OCI-M1 (cell line): ENCODE measurements around the gene LSM2.
A peak's percentile ranks its signal among the peaks of the same experiment; 100 is the strongest.
"Not testable (repeated sequence)": the region's sequence is repeated elsewhere in the genome, so short reads cannot be mapped to it uniquely, and the experiment has no call there.

Experiments used
- DNase-seq: peaks from one replicate; lab custom pipeline; 2025; lab: John Stamatoyannopoulos, UW

The LSM2 gene

DNA sequence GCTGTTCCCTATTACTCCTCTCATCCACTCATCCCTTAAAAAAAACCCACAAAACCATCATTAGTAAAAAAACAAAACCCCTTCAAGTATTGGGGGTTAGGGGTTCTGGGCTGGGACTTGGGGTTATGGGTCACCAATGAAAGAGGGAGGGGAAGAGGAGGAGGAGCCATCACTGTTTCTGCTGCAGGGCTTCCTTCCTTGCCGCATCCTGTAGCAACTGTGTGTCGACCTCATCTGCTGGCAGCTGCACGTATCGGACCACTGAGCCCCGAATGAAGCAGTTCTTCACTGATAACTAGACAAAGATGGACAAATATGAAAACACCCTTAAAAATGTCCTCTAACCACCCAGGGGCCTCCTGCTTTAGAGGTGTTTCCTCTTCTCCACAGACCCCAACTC is 9.2 kb downstream of the LSM2 start:
- DNase-seq = no peak

DNA sequence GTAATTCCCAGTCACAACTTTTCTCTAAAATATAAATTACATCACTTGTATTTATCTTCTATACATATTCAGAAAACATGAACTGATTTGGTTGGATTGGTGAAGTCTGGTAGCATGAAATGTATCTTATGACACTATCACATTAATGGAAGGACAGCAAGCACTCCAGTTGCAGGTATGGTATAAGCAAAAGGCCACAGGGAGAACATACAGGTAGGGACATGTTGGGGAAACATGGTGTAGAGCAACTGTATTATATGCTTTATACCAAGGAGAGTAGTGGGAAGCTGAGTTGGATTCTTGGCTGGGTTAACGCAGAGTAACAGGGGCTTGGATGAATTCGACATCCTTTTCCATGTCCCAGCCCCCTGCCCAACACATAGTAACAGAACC is 9.8 kb downstream of the LSM2 start:
- DNase-seq = no peak

DNA sequence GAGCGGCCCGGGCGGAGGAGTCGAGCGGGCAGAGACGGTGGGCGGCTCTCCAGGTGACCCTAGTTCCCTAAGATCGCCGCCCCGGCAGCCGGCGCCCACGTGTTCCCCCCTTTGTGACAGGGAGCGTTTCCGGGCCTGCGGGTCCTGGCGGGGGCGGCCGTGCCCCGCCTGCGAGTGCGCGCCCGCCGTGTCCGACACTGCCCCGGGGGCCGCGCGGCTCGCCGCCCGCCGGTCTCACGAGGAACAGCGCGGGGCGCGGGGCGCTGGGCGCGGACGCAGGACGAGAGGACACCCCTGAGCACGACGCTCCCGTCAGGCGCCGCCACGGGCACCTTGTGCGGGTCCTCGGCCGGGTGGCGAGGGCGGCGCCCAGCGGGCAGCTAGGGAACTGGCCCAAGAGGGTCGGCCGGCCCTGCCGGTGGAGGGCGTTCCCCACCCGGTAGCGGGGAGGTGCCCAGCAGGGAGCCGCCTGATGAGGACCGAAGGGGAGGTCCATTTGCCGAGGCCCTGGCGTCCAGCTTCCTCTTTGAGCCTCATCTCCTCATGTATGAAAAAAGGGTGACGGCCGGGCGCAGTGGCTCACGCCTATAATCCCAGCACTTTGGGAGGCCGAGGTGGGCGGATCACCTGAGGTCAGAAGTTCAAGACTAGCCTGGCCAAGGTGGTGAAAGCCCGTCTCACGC is 11.0 kb downstream of the LSM2 start, which contains the start of gene VARS1:
VARS1 (minus strand) TSS at position 137 of the 683 bp plus-strand sequence. CDS start 535 bp downstream, outside the sequence.
- DNase-seq = peak; percentile 98

DNA sequence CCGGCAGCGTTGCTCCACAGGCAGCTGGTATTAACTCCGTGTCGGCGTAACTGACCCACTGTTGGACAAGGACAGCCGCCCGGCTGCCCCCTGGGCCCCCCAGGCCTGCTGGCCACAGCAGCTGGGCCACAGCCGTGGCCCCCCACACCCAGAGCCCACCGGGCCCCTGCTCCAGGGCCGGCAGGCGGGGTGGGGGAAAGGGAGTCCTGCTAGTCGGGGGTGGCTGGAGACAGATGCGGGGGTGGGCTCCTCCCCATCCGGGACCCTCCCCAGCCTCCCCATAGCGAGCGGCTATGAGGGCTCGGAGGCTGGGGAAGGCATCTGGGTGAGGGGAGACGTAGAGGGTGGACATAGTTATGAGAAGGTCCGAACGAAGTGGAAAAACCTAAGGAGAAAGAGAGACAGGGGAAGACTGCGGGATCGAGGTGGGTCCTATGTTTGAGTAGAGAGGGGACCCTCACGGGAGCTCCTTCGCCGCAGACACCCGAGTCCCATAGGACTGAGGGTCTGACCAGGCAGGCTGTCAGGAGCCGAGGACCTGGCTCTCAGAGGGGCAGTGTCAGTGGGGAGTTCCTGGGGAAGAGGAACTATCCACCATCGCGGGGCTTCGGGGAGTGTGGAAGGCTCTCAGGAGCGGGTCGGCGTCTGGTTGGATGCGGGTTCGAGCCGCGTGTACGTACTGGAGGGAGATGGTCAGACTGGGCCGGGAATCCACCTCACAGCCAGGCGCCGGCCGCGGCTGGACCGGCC is 11.7 kb downstream of the LSM2 start:
- DNase-seq = peak; percentile 89

DNA sequence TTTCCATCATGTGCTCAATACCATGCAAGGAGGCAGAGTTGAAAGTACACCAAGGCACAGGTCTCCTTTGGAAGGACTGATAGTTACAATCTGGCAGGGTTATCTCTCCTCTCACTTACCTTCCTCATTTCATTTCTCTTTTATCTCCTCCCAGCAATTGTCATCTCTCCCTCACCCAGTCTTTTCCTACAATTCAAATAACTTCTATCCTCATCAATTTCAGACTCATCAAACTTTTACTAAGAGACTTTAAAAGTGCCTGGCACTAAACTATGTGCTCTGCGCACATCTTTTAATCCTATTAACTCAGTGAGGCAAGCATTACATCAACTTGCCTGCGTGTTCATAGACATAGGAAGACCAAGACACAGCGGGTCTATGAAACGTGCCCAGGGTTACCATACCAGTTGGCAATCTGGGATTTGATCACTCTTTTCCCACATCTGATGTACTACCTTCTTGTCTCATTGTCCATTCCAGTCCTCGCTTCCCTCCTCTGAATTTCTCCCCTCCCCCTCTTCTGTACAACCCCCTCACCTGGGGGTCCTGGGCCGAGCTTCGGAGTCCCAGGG is 12.4 kb downstream of the LSM2 start:
- DNase-seq = peak; percentile 67

DNA sequence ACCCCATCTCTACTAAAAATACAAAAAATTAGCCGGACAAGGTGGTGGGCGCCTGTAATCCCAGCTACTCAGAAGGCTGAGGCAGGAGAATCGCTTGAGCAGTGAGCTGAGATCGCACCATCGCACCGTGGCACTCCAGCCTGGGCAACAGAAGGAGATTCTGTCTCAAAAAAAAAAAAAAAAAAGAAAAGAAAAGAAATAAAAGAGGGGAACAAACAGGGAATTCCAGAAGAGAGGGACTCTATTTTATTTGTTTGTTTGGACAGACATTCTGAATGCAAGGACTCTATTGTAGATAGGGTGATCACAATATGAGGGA is 12.9 kb downstream of the LSM2 start:
- not testable (repeated sequence) for DNase-seq

DNA sequence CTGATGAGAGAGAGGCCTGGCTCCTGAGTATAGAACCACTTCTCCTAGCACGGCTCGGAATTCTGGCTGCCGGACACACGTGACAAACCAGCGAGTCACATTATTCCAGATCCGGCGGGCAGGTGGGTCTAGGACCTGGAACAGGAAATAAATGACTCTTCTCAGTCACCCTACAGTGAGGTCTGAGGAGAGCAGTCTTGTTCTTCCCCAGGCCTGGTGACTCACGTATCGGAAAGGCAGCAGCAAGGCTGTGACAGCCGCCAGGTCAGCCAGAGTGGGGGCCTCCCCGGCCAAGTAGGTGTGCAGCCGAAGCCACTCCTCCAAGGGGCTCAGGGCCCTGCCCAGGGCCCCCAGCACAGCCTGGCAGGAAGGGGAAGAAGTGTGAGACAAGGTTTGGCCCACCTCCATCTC is 14.0 kb downstream of the LSM2 start:
- no peak for DNase-seq

DNA sequence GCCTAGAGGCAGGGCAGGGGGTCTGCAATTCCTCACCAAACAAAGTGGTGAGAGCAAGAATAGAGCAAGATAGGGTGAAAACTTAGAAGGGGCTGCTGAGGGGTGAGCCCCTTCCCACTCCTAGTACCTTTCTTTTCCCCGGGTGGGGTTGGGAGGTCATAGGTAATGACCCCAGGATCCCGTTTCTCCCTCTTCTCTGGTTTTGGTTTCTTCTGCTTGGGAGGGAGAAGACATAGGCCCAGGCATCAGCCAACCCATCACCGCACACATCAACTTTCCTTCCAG is 14.7 kb downstream of the LSM2 start:
- no peak for DNase-seq

DNA sequence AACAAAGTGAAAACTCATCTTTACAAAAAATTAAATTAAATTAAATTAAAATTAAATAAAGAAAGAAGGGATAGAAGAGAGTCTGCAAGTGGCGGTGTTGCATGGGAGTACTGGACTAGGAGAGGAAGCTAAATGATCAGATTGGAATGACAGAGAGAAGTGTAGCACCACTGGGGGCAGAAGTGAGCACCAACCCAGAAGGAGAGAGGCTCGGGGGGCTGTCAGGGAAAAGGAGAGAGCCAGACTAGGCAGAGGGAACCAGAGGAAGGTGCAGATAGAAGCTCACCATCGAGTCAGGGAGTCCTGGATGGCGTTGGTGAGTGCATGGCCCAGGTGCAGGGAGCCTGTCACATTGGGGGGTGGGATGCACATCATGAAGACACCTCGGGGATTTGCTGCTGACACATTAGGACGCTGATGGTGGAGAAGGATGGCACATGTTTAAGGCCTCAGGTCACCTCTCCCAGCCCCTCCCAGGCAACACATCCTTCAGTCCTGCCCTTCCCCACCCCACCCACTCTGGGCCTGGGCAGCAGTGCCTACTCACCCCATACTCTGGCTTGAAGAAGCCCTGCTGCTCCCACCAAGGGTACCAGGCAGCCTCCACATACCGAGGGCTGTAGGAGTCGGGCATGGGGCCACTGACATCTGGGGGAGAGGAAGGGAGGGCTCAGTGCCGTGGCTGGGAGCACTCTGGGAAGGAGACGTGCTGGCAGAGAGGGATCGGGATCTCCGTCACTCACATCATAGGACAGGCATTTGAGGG is 15.3 kb downstream of the LSM2 start:
- DNase-seq = peak; percentile 83

DNA sequence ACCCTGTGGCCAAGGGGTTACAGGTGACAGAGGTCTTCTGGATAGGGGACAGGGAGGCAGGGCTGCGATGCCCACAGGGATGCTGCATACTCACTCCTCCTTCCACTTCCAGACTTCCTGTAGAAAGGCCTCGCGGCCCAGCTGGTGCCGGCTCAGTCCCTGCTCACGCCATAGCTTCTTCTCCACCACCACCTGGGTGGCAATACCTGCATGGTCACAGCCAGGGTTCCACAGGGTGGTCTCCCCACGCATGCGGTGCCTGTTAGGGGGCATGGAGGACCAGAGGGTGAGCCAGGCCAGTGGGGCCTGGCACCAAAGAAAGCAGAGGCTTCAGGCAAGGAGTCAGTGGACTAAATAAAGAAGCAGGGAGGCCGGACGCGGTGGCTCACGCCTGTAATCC is 21.3 kb downstream of the LSM2 start:
- DNase-seq = no peak

DNA sequence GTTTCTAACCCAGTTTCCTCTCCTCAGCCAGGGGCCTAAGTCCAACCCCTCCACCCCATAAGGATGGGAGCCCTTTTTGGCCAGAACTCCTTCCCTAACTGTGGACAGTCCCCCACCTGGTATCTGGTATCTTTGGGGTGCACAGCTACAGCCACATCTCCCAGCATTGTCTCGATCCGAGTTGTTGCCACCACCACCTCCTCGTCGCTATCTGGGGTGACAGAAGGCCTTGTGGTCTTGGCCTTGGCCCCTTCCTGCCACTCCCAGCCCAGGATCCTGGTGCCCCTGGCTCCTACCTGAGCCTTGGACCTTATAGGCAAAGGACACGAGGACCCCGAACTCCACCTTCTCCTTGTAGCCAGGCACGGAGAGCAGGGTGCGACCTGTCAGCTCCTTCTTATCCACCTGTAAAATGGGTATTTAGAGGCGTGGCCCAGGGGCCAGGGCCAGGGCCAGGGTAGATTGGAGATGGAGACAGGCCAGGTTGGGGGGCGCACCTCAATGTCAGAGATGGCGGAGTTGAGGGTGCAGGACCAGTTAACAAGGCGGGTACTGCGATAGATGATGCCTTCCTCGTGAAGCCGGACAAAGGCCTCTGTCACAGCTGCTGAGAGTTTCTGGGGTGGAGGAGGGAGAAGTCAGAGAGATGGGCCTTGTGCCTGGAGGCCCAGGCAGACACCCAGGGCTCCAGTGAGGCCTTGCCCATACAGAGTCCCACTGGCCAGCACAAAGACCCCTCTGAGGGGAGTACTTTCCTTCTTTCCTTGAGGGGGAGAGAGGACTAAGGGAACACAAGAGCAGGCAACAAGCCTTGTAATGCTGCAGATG is 22.5 kb downstream of the LSM2 start:
- no peak for DNase-seq

DNA sequence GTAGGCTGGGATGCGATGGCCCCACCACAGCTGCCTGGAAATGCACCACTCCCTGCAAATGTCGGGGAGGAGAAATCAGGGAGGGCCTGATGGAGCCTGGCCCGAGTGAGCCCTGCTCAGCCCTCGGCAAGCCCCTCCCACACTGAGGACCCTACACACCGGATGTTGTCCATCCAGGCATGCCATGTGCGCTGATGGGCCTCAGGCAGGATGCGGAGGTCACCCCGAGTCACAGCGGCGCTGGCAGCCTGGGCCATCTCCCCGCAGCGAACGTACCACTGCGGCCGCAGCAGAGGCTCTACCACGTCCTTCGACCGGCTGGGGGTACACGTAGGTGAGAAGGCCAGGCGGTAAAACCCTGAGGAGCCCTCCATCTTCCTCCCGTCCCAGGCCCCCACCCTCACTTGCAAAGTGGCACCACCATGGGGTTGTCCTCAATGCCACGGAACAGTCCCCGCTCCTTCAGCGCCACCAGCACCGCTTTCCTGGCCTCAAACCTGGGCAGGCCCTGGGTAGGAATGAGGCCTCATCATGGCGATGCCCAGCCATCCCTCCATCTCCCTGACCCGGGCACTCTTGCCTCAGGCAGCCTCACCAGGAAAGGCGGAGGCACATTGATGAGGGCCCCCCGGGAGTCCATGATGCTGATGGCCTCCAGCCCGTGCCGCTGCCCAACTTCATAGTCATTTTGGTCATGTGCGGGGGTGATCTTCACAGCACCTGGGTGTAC is 24.5 kb downstream of the LSM2 start:
- no peak for DNase-seq

DNA sequence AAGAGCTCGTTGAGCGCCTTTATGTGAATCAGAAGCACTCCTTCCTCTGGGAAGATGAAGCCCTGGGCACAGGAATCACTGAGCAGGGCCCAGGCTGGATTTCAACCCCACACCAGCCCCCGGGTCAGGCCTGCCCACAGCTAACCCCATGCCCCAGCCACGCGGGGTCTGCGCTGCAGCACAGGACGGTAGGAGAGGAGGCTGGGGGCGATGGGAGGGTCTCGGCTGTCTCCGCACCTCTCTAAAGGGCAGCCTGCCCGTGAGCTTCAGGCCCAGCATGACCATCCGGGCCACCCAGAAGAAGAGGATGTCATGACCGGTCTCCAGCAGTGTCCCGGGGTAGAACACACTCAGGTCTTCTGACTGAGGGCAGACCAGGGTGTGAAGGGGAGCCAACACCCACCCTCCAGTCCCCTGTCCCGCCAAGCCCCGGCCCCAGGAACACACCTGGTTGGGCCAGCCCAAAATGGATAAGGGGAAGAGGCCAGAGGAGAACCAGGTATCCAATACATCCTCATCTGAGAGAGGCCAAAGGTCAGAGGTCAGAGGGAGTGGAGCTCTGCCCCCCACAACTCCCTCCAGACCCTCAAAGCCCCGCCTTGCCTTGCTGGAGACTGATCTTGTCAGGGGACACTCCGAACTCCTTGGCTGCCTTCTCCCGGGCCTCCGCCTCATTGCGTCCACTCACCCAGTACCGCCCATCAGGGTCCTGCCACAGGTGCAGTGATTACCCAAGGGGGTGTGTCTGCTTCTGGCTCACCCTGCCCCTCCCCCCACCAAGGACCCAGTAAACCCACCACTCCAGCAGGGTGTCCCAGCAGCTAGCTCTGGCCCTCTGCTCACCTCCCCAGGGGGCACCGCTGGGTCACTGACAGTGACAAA is 25.3 kb downstream of the LSM2 start:
- DNase-seq = no peak

DNA sequence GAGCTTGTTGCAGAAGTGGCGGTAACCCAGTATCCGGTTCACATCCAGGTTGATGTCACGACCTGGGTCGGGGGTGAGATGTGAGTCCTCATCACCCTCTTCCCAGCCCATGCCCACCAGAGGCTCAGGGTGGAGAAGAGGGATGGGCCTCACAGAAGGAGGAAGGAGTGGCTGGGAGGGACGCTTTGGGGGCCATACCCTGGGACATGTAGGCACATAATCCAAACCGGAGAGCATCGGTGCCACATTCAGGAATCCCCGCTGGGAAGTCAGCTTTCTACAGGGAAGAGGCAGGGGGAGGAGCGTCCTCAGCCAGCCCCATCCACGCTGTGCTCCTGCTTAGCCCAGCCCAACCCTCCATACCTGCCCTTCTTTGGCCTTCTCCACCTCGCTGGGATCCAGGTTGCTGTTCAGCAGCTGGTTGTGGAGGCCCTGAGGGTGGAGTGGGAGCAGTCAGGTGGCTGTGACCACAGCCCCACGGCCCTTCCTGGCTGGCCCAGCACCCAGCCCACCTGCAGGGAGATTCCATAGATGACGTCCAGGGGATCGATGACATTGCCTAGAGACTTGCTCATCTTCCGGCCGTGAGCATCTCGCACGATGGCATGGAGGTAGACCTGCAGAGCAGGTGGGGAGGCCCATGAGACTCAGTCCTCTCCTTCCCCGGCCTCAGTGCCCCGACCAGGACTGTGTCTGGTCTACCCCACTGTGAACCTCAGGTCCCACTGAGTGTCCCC is 26.1 kb downstream of the LSM2 start:
- DNase-seq = no peak

DNA sequence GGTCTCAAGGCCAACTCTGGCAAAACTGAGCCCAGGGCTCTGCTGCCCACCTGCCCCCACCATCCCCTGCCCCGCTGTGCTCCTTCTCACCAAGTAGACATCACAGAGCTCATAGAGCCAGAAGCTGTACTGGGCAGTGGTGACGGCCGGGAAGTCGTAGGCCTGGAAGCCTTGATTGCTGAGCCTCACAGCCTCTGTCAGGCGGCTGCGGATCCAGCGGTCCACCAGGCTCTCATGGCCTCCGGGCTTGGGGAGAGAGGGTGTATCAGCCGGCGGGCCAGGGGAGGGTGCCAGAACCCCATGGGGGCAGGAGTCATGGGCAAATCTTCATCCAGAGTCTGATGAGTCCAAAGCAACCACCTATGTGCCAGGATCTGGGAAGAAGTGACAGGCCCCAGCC is 26.9 kb downstream of the LSM2 start:
- no peak for DNase-seq

DNA sequence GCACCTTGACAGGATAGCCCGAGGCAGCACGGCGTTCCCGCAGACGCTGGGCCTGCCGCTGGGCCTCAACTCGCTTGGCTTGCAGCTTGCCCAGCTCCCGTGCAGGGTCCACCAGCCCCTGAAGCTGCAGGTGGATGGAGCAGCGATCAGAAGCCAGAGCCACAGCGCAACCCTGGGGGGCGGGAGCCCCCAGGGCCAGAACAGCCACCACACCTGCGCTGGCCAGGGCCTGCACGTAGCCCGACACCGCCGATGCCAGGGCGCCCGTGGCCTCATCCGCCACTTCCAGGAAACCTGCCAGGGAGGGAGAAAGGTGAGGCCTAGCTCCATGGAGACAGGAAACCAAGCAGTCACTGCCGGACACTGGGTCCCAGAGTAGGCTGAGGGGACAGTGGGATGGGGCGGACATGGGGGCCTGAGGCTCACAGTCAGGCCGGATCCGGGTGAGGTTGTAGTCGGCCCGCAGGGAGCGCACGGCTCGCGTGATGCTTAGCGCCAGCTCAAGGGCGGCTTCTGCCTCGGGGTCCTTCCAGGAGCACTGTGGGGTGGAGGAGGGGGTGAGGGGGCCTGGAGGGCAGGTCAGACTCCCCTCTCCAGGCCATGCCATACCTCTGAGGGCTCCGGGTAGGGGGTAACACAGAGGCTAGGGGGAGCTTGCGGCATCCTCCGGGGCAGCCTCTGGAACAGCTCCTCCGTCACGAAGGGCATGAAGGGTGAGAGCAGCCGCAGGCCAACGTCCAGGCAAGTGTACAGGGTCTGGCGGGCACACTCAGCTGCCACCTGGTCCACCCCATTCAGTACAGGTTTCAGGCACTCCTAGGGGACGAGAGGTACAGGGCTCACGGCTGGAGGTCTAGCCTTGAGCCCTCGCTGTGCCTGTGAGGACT is 27.5 kb downstream of the LSM2 start:
- no peak for DNase-seq

DNA sequence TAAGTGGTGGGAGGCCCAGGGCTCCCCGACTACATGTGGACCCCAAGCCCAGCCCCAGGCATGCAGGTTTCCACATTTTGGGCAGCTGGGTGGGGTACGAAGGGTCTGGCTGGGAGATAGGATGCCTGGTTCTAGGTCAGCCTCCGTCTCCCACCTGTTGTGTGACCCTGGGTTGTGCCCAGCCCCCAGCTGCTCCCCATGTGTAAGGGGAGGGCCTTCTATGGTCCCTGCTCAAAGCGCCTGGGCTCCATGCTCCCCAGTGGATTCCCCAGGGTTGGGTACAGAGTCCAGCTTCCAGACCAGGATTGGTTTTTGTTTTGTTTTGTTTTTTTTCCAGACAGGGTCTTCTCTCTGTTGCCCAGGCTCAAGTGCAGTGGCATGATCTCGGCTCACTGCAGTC is 28.6 kb downstream of the LSM2 start:
- no peak for DNase-seq

DNA sequence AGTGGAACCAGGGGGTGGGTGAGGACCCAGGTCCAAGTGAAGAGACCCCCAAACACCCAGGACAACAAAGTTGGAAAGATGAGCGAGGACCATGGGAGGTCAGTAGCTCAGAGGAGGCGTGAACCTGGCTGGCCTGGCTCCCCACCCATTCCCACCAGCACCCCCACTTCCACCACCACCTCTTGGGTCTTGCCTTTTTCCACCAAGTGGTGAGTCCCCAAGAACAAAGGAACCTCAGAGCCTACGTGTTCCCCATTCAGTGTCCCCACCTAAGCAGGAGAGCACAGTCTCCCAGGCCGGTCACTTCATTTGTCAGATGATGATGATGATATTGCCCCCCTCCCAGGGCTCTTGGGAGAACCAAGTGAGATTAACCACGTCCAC is 29.1 kb downstream of the LSM2 start:
- no peak for DNase-seq
